Right atrium auricular region (tissue), 2 donors: ENCODE results near the gene STAT4. TPM values are rescaled to one million over a fixed set of nuclear protein-coding genes. Genes with fewer than 3 reads are reported as not detected.

ENCODE experiments used
- DNase-seq: peaks from one replicate; pipeline ENCODE4 v3.0.0-alpha.2; 2019; ENCODE audit warnings: low spot score
- H3K27ac ChIP-seq, 2 donors: fragments of 200-600 bp; sonication (generic); 1 replicate in 1 of 2; 2 replicates in 1 of 2; pipeline ENCODE4 v1.5.1; 2016 to 2019
- H3K27me3 ChIP-seq, 2 donors: fragments of 200-600 bp; sonication (generic); one replicate each; pipeline versions ENCODE4 v1.5.1 to v1.6.0; 2017 to 2019
- H3K36me3 ChIP-seq: fragments of 200-600 bp; sonication (generic); one replicate; pipeline ENCODE4 v1.5.1; 2016
- H3K4me1 ChIP-seq, 2 donors: fragments of 200-600 bp; sonication (generic); one replicate each; pipeline versions ENCODE4 v1.5.1 to v1.6.0; 2017 to 2019
- H3K4me3 ChIP-seq, 2 donors: fragments of 200-600 bp; sonication (generic); 1 replicate in 1 of 2; 2 replicates in 1 of 2; pipeline ENCODE4 v1.5.1; 2017 to 2019; ENCODE audit warnings: mild to moderate bottlenecking in 1 of 2, moderate library complexity in 1 of 2
- H3K9me3 ChIP-seq, 2 donors: fragments of 200-600 bp; sonication (generic); one replicate each; pipeline ENCODE4 v1.5.1; 2019
- total RNA-seq, 2 donors: library from RNA; depleted of rRNA; stranded (reverse); fragments of >200 nt; gene quantifications; one replicate each; pipeline ENCODE4 v1.1.0, GENCODE V29; 2016
- TF ChIP-seq, protein P1 (sequence below), 2 donors: fragments of 200-600 bp; sonication (generic); IDR thresholded peaks; one replicate each; pipeline ENCODE4 v1.5.1; 2019; ENCODE audit warnings: antibody characterized with exemption in 2 of 2

STAT4 gene
- total RNA-seq, 2 donors from 2014 or later, result 15.2 to 27.3 TPM

DNA sequence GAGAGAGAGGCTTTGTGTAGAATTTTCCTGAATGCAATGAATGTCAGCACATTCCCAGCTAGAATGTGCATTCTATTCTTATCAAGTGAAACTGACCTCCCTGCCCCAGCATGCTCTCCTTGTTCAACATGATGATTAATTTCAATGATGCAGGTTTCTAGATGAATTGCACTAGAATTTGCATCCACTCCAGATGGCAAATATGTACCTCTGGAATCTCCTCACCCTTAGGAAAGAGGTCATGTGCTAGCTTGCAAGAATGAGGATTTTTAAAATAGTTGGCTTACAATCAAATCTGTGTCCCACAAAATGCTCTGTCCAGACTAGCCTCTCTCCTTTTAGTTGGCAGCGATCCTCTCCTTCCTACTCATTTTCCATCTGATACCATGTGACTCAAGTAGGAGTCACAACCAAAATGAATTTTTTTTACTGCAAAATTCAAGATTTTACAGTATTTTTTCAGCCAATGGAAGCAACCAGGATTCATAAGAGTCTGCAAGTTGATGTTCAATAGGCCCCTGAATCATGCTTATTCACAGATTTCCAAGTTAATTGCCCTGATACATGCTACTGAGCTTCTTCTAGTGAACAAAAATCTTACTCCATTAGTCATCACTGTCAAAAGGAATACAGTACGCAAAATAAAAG lies 21.0 kb upstream of the STAT4 start:
- peaks cover 0 to 37% of the 10 kb centered on the region in 2 donors for H3K4me1 ChIP-seq
- H3K4me3 ChIP-seq, result no peak overlapping the region
- no peaks in the 10 kb centered on the region for H3K27me3 ChIP-seq
- no peaks in the 10 kb centered on the region for H3K36me3 ChIP-seq
- no peak for DNase-seq
- no peaks in the 10 kb centered on the region for H3K9me3 ChIP-seq
- no peak overlapping the region for H3K27ac ChIP-seq
- TF ChIP-seq, protein P1, sequence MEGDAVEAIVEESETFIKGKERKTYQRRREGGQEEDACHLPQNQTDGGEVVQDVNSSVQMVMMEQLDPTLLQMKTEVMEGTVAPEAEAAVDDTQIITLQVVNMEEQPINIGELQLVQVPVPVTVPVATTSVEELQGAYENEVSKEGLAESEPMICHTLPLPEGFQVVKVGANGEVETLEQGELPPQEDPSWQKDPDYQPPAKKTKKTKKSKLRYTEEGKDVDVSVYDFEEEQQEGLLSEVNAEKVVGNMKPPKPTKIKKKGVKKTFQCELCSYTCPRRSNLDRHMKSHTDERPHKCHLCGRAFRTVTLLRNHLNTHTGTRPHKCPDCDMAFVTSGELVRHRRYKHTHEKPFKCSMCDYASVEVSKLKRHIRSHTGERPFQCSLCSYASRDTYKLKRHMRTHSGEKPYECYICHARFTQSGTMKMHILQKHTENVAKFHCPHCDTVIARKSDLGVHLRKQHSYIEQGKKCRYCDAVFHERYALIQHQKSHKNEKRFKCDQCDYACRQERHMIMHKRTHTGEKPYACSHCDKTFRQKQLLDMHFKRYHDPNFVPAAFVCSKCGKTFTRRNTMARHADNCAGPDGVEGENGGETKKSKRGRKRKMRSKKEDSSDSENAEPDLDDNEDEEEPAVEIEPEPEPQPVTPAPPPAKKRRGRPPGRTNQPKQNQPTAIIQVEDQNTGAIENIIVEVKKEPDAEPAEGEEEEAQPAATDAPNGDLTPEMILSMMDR (IDR thresholded peaks at IDR 0.05), result no peak

DNA sequence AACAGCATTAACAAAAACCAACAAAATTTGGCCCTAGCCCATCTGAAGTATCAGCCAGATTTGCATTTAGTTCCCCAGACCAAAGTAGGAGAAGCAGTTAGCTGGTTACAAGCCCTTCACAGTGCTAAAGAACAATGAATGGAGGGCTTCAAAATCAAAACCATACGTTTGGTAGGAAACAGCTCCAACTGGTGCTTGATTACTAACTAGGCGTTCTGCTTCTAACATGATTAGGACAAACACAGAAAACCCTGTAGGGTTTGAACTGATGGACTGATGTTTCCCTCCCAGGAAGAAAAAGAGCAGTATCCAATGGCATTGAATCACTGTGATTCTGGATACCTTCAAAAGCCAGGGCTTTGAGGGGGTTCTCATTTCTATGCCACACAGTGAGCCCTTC lies 20.5 kb upstream of the STAT4 start:
- H3K9me3 ChIP-seq, result no peaks in the 10 kb centered on the region
- no peak overlapping the region for H3K27ac ChIP-seq
- peaks cover 0 to 42% of the 10 kb centered on the region in 2 donors for H3K4me1 ChIP-seq
- no peak for DNase-seq
- H3K4me3 ChIP-seq, result no peak overlapping the region
- H3K27me3 ChIP-seq, result no peaks in the 10 kb centered on the region
- TF ChIP-seq, protein P1 (IDR thresholded peaks at IDR 0.05), result no peak
- H3K36me3 ChIP-seq, result no peaks in the 10 kb centered on the region

DNA sequence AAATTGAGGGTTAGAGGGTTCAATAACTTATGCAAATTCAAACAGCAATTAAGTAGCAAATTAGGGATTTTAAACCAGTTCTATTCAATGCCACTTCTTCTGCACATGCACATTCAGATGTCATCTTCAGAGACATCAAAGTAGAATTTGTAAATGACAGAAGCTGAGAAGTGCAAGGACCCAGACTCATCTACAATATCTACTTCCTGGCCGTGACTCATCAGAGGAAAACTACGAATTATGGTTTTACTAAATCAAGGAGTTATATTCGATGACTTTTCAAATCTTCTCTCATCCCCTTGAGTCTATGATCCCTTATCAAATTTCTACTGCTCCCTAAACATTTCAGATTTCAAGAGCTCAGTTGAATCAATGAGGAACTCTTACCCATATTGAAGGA lies 20.0 kb upstream of the STAT4 start:
- Histone ChIP-seq H3K27ac (no peak overlapping the region), H3K4me1 (peaks cover 0 to 47% of the 10 kb centered on the region in 2 donors)
- TF ChIP-seq, protein P1 (IDR thresholded peaks at IDR 0.05), result no peak

GRCh38 chr2:191170301-191170636 lies 19.5 kb upstream of the STAT4 start:
- DNase-seq, result no peak
- H3K4me1 ChIP-seq, result peaks cover 2 to 52% of the 10 kb centered on the region in 2 donors

More for the DNA sequence above, 20.0 kb upstream of the STAT4 start:
- Histone ChIP-seq H3K4me3 (no peak overlapping the region), H3K9me3 (no peaks in the 10 kb centered on the region), H3K27me3 (no peaks in the 10 kb centered on the region), H3K36me3 (no peaks in the 10 kb centered on the region)
- DNase-seq, result no peak

DNA sequence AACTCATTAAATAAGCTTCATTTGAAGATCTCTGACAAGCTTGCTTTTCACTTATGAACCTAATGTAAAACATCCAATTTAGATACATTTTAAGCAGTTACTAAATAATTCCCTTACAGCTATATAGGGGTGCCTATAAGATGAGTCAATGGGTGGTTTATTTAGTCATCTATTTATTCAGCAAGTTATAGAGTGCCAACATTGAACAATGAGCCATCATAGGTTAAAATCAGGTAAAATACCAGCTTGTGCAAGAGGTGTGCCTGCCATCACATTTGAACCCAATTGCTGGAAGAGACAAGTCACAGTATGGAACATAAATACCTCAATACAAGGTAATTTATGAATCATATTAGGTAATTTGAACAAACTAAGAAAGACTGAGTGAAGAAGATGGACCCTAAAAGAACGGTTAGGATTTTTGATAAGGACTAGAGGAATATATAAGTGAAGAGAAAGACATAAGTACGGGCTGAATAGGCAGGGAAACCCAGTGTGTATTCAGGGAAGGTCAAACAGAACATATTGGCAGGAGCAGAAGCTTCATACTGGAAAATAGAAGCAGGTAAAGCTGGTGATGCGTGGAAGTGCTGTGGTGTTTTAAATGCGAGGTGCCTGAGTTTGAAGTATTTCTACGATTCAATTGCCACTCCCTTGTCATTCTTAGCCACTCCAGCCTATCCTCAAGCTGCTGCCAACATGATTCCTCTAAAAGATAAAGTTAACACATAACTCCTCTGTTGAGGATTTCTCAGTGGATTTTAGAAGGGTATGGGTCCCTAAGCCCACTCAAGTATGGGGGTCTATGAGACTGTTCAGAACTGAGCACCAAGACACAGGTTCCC lies 18.9 kb upstream of the STAT4 start:
- DNase-seq, result no peak
- no peak overlapping the region for H3K27ac ChIP-seq
- no peaks in the 10 kb centered on the region for H3K27me3 ChIP-seq
- no peaks in the 10 kb centered on the region for H3K9me3 ChIP-seq
- H3K36me3 ChIP-seq, result no peaks in the 10 kb centered on the region
- H3K4me1 ChIP-seq, result peaks cover 5 to 57% of the 10 kb centered on the region in 2 donors
- H3K4me3 ChIP-seq, result no peak overlapping the region
- TF ChIP-seq, protein P1 (IDR thresholded peaks at IDR 0.05), result no peak

More at GRCh38 chr2:191170301-191170636, 19.5 kb upstream of the STAT4 start:
- no peak overlapping the region for H3K4me3 ChIP-seq
- no peaks in the 10 kb centered on the region for H3K36me3 ChIP-seq
- H3K27me3 ChIP-seq, result no peaks in the 10 kb centered on the region
- H3K27ac ChIP-seq, result no peak overlapping the region
- H3K9me3 ChIP-seq, result no peaks in the 10 kb centered on the region
- TF ChIP-seq, protein P1 (IDR thresholded peaks at IDR 0.05), result no peak
